GM23338 (cell line): ENCODE measurements around the gene PIK3AP1. TPM values are rescaled to one million over a fixed set of nuclear protein-coding genes. Genes with fewer than 3 reads are reported as not detected.

Experiments used
- ATAC-seq: fragments of 200-7000 bp; cut with Tn5 transposase; 3 replicates; pipeline ENCODE4 v1.9.1; 2020
- DNase-seq: peaks from one replicate; pipeline ENCODE4 v3.0.0-alpha.2; 2015; ENCODE audit warnings: low spot score
- H2AFZ ChIP-seq: fragments of 200-600 bp; sonication (generic); 2 replicates; pipeline ENCODE4 v1.8.0; 2016; ENCODE audit warnings: antibody characterized with exemption, mild to moderate bottlenecking, moderate library complexity
- H3F3A ChIP-seq: fragments of 200-600 bp; sonication (generic); replicated peaks from 2 replicates; pipeline ENCODE4 v1.8.0; 2017; ENCODE audit warnings: antibody characterized with exemption, mixed run types, low read depth
- H3K27ac ChIP-seq: fragments of 200-600 bp; sonication (generic); 2 replicates; pipeline ENCODE4 v1.6.1; 2016; ENCODE audit warnings: low read depth
- H3K27me3 ChIP-seq: fragments of 200-600 bp; sonication (generic); 2 replicates; pipeline ENCODE4 v1.8.0; 2016; ENCODE audit warnings: mild to moderate bottlenecking, mixed run types, moderate library complexity; ENCODE audit not compliant: insufficient read depth
- H3K36me3 ChIP-seq: fragments of 200-600 bp; sonication (generic); 2 replicates; pipeline ENCODE4 v1.8.0; 2016; ENCODE audit warnings: mild to moderate bottlenecking; ENCODE audit not compliant: insufficient read depth
- H3K4me1 ChIP-seq: fragments of 200-600 bp; sonication (generic); 2 replicates; pipeline ENCODE4 v1.8.0; 2016; ENCODE audit warnings: mild to moderate bottlenecking, moderate library complexity; ENCODE audit not compliant: insufficient read depth
- H3K4me2 ChIP-seq: fragments of 200-600 bp; sonication (generic); 2 replicates; pipeline ENCODE4 v1.7.1; 2017; ENCODE audit warnings: mixed run types
- H3K4me3 ChIP-seq: fragments of 200-600 bp; sonication (generic); 2 replicates; pipeline ENCODE4 v1.6.1; 2016; ENCODE audit warnings: mixed run types
- H3K79me2 ChIP-seq: fragments of 200-600 bp; sonication (generic); replicated peaks from 2 replicates; pipeline ENCODE4 v1.8.0; 2017; ENCODE audit warnings: mild to moderate bottlenecking; ENCODE audit not compliant: insufficient read depth
- H3K9me2 ChIP-seq: fragments of 200-600 bp; sonication (generic); 2 replicates; pipeline ENCODE4 v1.8.0; 2017; ENCODE audit not compliant: insufficient read depth
- H4K20me1 ChIP-seq: fragments of 200-600 bp; sonication (generic); replicated peaks from 2 replicates; pipeline ENCODE4 v1.8.0; 2017; ENCODE audit warnings: mild to moderate bottlenecking; ENCODE audit not compliant: insufficient read depth
- H3K27ac Mint-ChIP-seq: 2 replicates; pipeline ENCODE4 v1.8.0; 2020; ENCODE audit warnings: inconsistent platforms, mild to moderate bottlenecking, moderate library complexity, mixed read lengths
- H3K27me3 Mint-ChIP-seq: 3 replicates; pipeline ENCODE4 v1.8.0; 2022; ENCODE audit warnings: low read depth, mild to moderate bottlenecking, moderate library complexity, mixed read lengths, inconsistent platforms; ENCODE audit not compliant: insufficient read depth, poor library complexity
- H3K36me3 Mint-ChIP-seq: 3 replicates; pipeline ENCODE4 v1.8.0; 2021; ENCODE audit warnings: low read depth, mild to moderate bottlenecking, inconsistent platforms, moderate library complexity, mixed read lengths
- H3K4me1 Mint-ChIP-seq: 3 replicates; pipeline ENCODE4 v1.8.0; 2020; ENCODE audit warnings: mild to moderate bottlenecking, inconsistent platforms, mixed read lengths
- H3K4me3 Mint-ChIP-seq: 3 replicates; pipeline ENCODE4 v1.8.0; 2021; ENCODE audit warnings: moderate library complexity, mild to moderate bottlenecking, inconsistent platforms, mixed read lengths
- H3K9me3 Mint-ChIP-seq: 3 replicates; pipeline ENCODE4 v1.8.0; 2020; ENCODE audit warnings: moderate library complexity, mild to moderate bottlenecking, inconsistent platforms, mixed read lengths
- CTCF ChIP-seq, 2 experiments: fragments of 200-600 bp in 1 of 2; sonication (generic) in 1 of 2; conservative IDR thresholded peaks; 2 replicates each; pipeline versions ENCODE4 v1.5.1 to v1.6.1; 2016 to 2017; ENCODE audit warnings: antibody characterized with exemption in 2 of 2, low read depth in 2 of 2, mild to moderate bottlenecking in 2 of 2, moderate library complexity in 1 of 2
- ETS1 ChIP-seq: IDR thresholded peaks from 2 replicates; pipeline ENCODE4 v1.6.1; 2016; ENCODE audit warnings: antibody characterized with exemption
- EZH2 ChIP-seq: fragments of 200-600 bp; sonication (generic); IDR thresholded peaks from one replicate; pipeline ENCODE4 v1.8.0; 2017; ENCODE audit warnings: antibody characterized with exemption, mild to moderate bottlenecking, low read depth; ENCODE audit not compliant: unreplicated experiment
- EZH2phosphoT487 ChIP-seq: fragments of 200-600 bp; sonication (generic); IDR thresholded peaks from one replicate; pipeline ENCODE4 v1.8.1; 2018; ENCODE audit warnings: antibody characterized with exemption; ENCODE audit not compliant: unreplicated experiment
- NANOG ChIP-seq: IDR thresholded peaks from 2 replicates; pipeline ENCODE4 v1.6.1; 2016; ENCODE audit warnings: antibody characterized with exemption, borderline replicate concordance
- POLR2AphosphoS5 ChIP-seq: IDR thresholded peaks from 2 replicates; pipeline ENCODE4 v1.6.1; 2016; ENCODE audit warnings: antibody characterized with exemption, low read depth
- REST ChIP-seq: IDR thresholded peaks from one replicate; pipeline ENCODE4 v1.6.1; 2018; ENCODE audit warnings: antibody characterized with exemption; ENCODE audit not compliant: unreplicated experiment
- STAT1 ChIP-seq: IDR thresholded peaks from one replicate; pipeline ENCODE4 v1.6.1; 2016; ENCODE audit warnings: antibody characterized with exemption; ENCODE audit not compliant: unreplicated experiment
- ZNF114 ChIP-seq: fragments of 250-450 bp; sonication (Bioruptor Pico); IDR thresholded peaks from 2 replicates; pipeline ENCODE4 v1.5.0; 2020; ENCODE audit warnings: mild to moderate bottlenecking, moderate library complexity
- ZNF331 ChIP-seq: fragments of 250-450 bp; sonication (Bioruptor Pico); IDR thresholded peaks from 2 replicates; pipeline ENCODE4 v1.5.0; 2020; ENCODE audit warnings: low read depth, mild to moderate bottlenecking, moderate library complexity
- polyA plus RNA-seq: library from polyadenylated mRNA; unstranded; fragments of >200 nt; fragmentation: Nextera tagmentation; extraction: Ambion mirVana; gene quantifications from 2 replicates; pipeline ENCODE4 v1.2.1, GENCODE V29; 2016
- total RNA-seq: library from RNA; depleted of rRNA; stranded (reverse); fragments of >200 nt; shearing (Covaris generic); gene quantifications from 2 replicates; pipeline ENCODE4 v1.2.3, GENCODE V29; 2014

PIK3AP1 gene
- total and polyA plus RNA-seq, 2 experiments from 2014 or later: 0.65 to 2.3 TPM

DNA sequence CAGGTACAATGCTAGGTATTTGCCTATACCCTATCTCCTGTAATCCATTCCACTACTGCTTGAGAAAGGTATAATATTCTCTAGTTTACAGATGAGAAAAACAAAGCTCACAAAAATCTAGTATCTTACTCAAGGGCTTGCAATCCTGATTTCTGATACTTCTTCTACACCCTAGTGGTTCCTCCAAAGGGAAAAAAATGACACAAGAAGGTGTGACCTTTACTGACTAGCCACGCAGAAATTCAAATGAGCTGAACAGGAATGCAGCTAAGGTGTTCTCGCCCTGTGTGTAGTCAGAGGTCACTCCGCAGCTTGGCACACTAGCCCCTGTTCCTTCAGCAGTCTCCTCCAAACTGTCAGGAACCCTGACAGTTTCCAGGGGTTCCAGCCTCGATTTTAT, 74.0 kb downstream of the PIK3AP1 start (continued):
- TF ChIP-seq REST: no peak
- no peak for TF ChIP-seq NANOG
- TF ChIP-seq EZH2: no peak
- TF ChIP-seq EZH2phosphoT487: no peak
- TF ChIP-seq STAT1: no peak
- no peak for TF ChIP-seq CTCF (conservative IDR thresholded peaks at IDR 0.05; ENCODE audit: low read depth in 2 of 2)

DNA sequence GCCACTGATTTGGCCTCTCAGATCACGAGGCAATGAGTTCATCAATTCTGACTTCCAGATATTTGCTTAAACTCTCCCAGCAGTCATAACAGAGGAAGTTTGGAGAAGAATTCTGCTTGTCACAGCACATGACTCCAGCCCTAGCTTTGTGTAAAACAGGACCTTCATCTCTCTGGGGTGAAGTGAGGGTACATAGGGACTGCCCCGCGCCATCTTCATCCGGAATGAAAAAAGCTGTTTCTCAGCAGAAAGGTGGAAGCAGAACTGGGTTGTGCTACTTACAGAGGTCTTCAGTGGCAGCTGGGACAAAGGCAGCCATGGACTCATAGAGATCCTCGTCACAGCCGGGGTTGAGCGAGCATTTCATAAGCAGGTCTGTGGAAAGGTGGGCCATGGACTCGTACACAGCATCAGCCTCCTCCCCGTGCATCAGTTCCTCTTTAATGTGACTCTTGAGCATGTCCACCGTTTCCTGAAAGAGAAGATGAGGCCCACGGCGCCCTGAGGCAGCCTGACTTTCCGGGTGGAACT, 75.1 kb downstream of the PIK3AP1 start:
- no peak overlapping the region for H3K4me2 ChIP-seq
- Mint-ChIP-seq H3K27ac (no peak overlapping the region), H3K9me3 (no peaks in the 10 kb centered on the region), H3K4me3 (no peak overlapping the region), H3K4me1 (no peaks in the 10 kb centered on the region), H3K36me3 (no peaks in the 10 kb centered on the region; the same call in 2 of the 3 replicates), H3K27me3 (peaks cover 10% of the 10 kb centered on the region)
- no peaks in the 10 kb centered on the region for H3F3A ChIP-seq
- H3K79me2 ChIP-seq: no peaks in the 10 kb centered on the region
- H3K36me3 ChIP-seq: no peaks in the 10 kb centered on the region
- no peak overlapping the region for H3K27ac ChIP-seq
- no peak overlapping the region for H3K4me3 ChIP-seq
- no peaks in the 10 kb centered on the region for H3K9me2 ChIP-seq
- H3K4me1 ChIP-seq: no peaks in the 10 kb centered on the region
- no peak overlapping the region for H2AFZ ChIP-seq
- DNase-seq (no peak), ATAC-seq (no peak)
- H3K27me3 ChIP-seq: no peaks in the 10 kb centered on the region
- no peaks in the 10 kb centered on the region for H4K20me1 ChIP-seq
- TF ChIP-seq REST (no peak), STAT1 (no peak), ETS1 (no peak), ZNF331 (CRISPR knock-in tag) (no peak), ZNF114 (CRISPR knock-in tag) (no peak), POLR2AphosphoS5 (no peak), EZH2phosphoT487 (no peak), NANOG (no peak)
